ENCODE data around the gene GSTM4.

- no peak for TF ChIP-seq CTCF (conservative IDR thresholded peaks at IDR 0.05; ENCODE audit: low read depth, low read length)
- no peak for TF ChIP-seq POLR2A (IDR thresholded peaks at IDR 0.05; ENCODE audit: low read depth, low read length)
- TF ChIP-seq SMC3 (IDR thresholded peaks at IDR 0.05; ENCODE audit: low read depth, low read length): no peak
- TF ChIP-seq RFX5 (IDR thresholded peaks at IDR 0.05; ENCODE audit: low read depth, low read length): no peak
- peak; percentile 87 for TF ChIP-seq USF2 (IDR thresholded peaks at IDR 0.05; ENCODE audit: low read depth, low read length)
- TF ChIP-seq CHD1 (IDR thresholded peaks at IDR 0.05; ENCODE audit: low read depth, low read length): no peak
- peak; percentile 57; the same call in 1 of the 2 replicates for TF ChIP-seq BHLHE40 (IDR thresholded peaks at IDR 0.05; ENCODE audit: low read depth, low read length)
Measured at GRCh38 chr1:109642626-109643025, 13.3 kb upstream of the GSTM4 start.
